ENCODE results near the gene MYOF.
"Not testable (repeated sequence)": the region's sequence is repeated elsewhere in the genome, so short reads cannot be mapped to it uniquely, and the experiment has no call there.

MYOF gene

DNA sequence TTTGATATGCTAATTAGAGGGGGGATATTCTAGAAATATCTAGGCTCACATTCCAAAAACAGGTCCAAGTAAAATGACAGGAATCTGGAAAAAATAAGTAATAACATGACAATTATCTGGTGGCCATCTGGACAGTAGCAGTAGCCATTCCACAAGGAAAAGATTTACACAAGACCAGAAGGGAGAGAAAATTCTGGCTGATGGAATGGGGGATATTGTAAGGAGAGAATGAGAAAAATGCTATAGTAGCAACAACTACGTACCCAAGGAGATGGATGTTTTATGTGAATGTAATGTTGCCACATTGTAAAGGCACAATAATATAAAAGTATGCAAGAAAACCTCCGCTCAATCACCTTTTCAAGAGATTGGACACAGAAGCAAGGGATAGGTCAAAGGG is 5.4 kb downstream of the MYOF start:
- DNase-seq (ENCODE audit: low read depth, low spot score) = no peak

DNA sequence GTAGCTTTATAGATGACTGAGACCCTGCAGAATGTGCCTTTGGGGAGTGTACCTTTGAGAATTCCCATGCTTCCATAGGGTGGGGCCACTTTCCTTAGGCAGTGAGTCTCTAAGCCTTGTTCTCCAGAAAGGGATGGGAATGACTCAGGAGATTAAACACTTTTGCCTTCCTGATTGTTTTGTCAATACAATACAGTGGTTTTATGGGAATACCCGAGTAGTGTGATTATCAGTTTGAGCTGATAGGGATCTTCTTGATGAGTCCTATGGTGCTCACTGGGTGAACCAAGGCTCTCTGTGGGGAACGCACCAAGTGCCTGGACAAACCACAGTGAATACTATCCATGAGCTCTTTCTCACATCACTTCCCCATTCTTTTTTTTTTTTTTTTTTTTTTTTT is 6.3 kb downstream of the MYOF start:
- DNase-seq (ENCODE audit: low read depth, low spot score) = no peak

DNA sequence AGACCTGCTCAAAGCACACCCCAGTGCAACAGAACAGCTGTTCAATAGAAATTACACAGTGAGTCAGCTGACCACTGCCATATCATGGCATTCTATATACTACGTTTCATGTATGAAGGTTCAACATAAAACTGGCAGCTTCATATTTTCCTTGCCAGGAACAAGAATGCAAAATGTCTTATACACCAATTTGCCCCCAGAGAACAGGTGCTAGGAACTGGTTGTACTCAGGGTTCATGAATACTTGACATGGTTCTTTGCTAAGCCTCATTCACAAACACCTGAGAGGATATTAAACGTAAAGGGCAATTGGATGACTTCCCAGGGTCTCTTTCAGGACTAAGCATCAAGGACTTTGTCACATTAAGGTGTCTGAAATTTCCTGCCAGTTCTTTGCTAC is 6.9 kb downstream of the MYOF start:
- DNase-seq (ENCODE audit: low read depth, low spot score) = no peak

DNA sequence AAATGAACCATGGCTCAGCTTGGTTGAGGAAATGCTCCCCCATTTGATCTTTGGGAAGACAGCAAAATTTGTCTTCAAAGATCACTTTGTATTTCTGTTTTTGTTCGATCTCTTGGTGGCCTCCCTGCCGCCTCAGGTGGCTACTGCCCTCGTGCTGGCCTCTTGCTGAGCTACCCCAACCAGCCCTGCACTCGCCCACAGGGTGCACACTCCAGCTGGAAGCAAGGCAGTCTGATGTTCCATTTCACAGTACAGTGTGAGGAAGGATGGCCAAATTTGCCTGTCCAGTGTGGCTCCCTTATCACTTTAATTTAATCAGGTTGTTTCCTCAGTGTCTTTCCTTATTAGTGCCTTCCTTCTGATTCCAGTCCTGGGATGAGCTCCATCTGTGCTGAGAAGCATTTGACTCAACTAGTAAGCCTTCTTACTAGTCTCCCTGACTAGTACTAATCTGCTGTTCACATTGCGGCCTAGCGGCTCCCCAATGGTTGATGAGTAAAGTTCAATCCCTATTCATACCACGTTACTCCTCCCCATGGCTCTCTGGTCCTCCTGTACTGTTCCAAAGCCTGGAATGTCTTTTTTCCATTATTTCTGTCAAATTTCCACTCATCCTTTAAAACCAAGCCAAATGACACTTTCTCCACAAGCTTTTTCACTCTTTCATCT is 8.2 kb downstream of the MYOF start:
- DNase-seq (ENCODE audit: low read depth, low spot score) = no peak

DNA sequence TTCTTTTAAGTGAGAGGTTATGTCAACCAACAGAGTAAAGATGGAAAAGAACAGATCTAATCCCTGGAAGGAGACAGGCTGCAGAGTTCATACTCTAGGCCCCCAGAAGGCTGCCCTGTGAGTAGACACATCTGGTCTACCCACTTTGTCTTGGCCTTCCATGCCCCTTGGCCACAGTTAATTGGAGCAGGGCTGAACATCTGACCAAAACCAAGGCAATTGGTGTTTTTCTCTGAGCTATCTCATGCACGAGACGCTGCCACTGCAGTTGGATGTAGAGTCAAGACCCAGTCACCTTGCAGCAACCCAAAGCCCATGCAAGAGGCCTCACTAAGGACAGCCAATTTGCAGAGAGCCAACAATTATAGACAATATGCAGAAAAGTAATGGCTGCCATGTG is 9.0 kb downstream of the MYOF start:
- DNase-seq (ENCODE audit: low read depth, low spot score) = no peak

DNA sequence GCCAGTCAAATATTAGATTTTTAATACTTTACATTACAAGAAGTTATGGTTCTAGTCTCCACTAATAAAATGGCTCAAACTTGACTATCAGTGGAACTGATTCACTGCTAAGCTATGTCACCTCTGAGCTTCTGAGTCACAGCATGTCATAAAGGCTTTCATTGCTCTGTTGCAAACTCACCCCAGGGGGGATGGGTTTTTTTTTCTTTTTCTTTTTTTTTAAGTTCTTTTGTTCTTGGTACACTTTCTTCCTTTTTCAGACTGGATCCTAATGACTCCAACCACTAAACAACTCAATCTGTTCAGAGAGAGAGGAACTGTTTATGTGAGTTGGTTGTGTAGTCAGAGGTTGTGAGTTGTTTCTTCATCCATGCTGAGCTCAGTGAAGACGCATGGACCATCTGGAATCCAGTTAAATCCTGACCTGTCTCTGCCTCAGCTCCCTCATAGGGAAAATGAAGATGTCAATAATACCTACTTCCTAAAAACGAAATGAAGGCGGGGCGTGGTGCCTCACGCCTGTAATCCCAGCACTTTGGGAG is 11.0 kb downstream of the MYOF start:
- DNase-seq (ENCODE audit: low read depth, low spot score) = no peak

DNA sequence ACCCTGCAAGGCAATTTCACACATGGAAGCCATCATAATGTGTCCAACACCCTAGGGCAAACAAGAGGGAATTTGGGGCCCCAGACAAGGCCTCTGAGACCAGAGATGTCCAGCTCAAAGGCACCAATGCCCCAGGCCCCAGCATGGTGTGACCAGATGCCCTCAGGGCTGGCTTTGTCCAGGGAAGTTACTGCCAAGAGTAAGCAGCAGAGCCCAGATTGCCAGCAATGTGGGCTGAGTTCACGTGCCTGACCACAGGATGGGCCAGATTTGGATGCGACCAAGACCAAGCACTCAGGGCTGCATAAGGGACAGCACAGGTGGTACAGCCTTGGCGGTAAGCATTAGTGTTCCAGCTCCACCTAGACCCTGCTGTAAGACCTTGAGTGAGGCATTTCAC is 12.7 kb downstream of the MYOF start:
- DNase-seq (ENCODE audit: low read depth, low spot score) = no peak

DNA sequence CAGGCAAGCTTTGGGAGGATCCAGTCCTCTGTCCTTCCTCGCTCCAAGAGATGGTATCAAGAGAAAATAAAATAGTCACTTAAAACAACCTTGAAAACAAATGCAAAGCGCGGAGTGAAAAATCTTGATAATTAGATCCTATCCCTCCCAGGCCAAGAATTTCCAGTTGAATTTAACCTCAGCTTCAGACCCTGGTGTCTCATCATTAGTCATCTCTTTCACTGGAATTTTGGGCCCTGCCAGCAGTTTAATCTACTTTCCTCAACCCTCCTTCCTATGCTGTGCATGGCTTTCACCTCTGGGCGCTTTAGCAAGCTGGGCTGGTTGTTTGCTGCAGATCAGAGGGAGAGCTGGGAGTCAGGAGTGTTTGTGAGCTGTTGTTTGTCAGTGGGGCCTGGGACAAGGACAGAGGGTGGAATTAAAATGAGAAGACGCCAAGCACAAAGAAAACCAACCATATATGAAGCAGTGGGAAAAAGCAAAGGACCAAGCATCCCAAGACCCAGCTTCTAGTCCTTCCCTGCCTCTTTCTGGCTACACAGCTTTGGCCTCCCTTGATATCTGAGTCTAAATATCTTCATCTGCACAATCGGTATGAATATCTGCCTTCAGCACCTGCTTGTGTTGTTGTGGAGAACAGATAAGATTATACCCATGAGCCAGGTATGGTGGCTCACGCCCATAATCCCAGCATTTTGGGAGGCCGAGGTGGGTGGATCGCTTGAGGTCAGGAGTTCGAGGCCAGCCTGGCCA is 13.5 kb downstream of the MYOF start:
- no peak for DNase-seq (ENCODE audit: low read depth, low spot score)

DNA sequence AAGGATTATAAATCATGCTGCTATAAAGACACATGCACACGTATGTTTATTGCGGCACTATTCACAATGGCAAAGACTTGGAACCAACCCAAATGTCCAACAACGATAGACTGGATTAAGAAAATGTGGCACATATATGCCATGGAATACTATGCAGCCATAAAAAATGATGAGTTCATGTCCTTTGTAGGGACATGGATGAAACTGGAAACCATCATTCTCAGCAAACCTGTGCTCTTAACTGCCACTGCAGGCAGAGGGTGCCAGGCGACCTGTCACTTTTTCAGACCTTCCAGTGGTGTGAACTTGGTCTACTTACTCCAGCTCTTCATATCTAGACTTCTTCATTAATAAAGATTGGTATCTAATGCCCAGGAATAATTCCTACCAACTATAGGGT is 14.5 kb downstream of the MYOF start:
- not testable (repeated sequence) for DNase-seq (ENCODE audit: low read depth, low spot score)

DNA sequence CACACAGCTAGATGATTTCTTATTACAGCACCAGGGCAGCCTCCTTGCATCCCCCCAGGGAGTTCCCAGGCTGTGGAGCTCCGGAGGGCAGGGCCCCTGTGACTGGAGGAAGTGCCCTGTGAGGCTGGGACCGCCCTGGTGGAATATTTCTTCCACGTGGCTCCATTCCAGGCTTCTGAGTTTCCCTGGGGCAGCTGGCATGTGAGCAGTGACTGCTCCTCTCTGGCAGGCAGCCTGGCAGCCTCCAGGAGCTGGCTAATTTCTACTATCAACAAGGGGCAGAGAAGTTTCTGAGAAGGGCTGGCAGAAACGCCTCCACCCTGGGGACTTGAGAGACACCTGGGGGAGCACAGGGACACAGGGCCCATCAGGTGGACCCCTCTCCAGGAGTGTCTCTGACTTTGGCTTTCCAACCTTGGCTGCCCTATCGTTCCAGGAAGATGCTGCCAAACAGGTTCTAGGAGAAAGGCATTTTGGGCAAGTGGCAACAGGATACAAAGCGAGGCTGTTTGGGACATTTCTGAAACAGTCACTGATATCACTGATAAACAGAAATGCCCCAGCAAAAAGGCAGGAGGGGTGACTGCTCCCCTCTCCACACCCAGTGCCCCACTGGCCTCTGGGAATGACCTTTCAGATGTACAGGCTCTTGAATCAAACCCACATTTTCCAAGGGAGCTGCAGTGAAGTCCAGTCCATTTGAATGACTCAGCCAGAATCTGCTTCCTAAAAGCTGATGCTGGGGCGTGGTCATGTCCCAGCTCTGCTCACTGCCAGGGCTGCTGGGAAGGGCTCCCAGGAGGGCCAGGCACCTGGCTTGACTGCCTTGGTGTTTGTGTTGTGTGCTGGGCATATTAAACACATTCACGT is 16.1 kb downstream of the MYOF start:
- DNase-seq (ENCODE audit: low read depth, low spot score) = no peak

DNA sequence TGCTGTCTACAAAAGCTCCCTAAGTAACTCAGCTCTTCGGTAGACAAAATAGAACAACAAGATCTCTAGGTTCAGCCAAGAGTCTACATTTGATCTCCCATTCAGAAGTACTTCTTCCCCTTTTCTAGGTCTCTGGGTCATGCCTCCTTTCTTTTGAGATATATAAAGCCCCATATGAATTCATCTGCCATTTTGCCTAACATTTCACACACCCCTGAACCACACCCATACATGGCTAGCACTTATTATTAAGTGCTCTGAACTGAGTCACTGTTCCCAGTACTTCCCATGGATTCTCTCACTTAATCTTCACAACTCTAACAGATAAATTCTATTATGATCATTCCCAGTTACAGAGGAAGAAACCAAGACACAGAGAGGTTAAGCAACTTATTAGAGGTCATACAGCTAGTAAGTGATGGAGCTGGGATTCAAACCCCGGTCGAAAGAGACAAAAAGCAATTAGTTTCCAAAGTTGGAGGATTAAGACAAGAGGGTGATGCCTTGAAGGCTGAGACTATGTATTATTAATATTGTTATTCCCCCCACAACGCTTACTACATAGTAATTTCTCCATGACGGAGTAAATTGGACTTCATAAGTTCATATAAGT is 17.3 kb downstream of the MYOF start:
- no peak for DNase-seq (ENCODE audit: low read depth, low spot score)

DNA sequence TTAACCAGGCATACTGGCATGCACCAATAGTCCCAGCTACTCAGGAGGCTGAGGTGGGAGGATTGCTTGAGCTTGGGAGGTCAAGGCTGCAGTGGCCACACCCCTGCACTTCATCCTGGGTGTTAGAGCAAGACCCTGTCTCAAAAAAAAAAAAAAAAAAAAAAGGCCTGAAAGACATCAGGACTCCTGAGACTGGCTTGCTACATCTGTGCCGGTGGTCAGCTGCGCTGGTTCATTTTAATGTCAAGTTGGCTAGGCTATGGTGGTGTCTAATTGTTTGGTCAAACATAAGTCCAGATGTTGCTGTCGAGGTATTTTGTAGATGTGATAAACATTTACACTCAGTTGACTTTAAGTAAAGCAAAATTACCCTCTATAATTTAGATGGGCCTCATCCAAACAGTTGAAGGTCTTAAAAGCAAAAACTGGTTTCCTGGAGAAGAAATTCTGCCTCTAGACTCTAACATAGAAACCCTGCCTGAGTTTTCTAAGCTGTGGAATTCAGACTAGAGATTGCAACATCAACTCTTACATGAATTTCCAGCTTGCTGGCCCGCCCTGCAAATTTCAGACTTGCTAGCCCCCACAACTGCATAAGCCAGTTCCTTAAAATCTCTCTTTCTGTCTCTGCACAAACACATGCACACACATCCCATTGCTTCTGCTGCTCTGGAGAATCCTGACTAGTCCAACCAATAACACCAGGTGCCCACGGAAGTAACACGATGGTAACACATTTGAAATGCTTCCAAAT is 18.2 kb downstream of the MYOF start:
- no peak for DNase-seq (ENCODE audit: low read depth, low spot score)

DNA sequence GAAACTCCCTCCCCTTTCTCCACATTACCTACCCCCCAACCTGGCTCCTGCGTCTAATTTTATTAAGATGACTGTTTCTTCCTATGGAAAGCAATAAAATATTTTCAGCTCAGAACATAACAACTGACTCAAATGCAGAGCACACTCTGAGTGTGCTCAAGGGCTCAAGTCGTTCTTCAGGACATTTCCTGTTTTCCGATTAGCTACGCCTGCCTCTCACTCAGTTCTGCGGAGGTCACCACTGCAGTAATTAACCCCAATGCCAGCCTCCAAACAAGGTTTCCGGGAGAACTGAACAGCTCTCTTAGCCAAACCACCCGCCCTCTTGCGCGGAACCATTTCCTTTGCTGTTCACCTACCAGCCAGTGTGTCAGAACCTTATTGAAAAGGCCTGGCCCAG is 19.3 kb downstream of the MYOF start:
- no peak for DNase-seq (ENCODE audit: low read depth, low spot score)

DNA sequence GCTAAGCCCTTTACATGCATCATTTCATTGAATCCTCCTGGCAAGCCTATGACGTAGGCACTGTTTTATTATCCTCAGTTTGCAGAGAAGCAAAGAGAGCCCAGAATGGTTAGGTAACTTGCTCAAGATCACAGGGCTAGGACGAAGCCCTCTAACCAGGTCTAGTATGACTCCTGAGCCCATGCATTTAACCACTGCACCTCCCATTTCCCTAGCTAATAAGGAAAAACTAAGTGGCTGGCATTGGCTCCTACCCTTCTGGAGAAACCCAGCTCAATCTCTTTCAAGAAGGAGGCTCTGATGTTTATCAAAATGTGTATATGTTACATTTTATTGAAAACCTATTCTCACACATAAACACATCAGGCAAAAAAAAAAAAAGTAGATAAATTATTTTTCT is 19.8 kb downstream of the MYOF start:
- no peak for DNase-seq (ENCODE audit: low read depth, low spot score)

DNA sequence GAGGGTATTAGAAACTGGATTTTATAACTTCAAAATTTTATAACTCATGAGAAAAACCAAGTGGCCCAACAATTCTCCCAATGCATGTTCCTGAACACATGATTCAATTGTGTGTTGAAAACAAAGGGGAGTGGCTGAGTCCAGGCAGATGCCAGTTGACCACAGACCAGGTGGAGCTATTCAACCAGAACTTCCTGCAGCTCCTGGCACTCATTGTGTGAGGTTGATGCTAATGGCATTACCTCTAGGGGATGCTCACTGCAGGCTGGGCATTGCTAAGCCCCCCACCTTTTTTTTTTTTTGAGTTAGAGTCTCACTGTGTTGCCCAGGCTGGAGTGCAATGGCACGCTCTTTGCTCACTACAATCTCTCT is 20.3 kb downstream of the MYOF start:
- no peak for DNase-seq (ENCODE audit: low read depth, low spot score)

DNA sequence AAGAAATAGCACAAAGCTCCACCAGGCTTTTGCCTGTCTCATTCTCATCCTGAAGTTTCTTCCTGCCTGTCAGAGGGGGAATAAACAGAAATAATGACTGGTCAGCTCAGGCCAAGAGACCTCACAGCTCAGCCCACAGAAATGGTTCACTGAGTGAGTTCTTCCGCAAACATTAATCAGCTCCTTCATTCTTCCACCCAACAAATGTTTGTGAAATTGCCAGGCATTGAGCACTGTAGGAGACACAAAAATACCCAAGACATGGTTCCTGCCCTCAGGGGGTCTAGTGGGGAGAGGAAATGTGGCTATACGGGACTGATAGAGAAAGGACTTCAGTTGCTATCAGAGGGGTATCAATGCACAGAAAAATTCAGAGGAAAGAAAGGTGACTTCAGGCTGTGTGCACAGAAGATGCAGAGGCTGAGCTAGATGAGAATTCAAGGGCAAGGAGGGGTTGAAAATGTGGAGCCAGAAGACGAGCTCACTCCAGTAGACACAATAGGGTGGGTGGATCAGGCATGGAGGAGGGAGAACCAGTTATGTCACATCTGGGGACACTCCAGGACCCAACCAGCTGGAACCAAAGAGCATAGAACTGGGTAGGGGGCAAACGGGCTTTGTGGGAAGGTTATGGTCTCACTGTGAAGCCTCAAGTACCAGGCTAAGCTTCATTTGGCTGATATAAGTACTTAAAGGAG is 20.9 kb downstream of the MYOF start:
- no peak for DNase-seq (ENCODE audit: low read depth, low spot score)

DNA sequence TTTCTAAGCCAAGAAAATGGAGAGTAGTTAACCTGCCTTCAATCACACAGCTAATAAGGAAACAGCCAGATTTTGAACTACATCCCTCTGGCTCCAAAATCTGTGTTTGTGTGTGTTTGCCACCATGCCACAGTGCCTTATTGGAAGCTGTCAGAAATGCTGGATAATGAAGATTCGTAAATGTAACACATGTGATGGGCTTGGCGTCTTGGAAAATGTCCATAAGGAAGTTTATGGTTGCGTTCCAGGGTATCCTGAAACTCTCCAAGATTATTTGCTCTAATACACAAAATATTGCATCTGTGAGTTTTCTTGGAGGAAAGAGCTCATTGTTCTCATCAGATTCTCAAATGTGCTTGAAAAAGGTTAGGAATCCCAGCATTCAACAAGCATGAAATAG is 22.7 kb downstream of the MYOF start:
- DNase-seq (ENCODE audit: low read depth, low spot score) = no peak

DNA sequence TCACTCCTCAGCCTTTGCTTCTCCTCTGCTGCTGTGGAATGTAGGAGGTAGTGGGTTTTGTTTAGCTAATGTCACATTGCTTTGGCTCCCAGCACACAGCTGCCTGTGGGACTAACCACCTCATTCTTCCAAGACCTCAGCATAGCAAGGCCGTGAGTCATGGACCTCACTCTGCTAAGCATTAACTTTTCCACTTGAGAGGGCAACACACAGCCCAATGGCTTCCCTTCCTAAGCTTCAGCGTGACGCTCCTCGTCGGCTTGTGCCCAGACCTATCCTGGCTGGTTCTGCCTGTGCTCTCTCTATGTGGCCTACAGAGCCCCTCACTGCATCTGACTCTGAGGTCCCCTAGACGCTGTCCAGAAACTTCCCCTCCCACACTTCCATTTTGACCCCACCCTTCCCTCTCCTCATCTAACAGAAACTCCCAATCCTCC is 23.3 kb downstream of the MYOF start:
- DNase-seq (ENCODE audit: low read depth, low spot score) = no peak

DNA sequence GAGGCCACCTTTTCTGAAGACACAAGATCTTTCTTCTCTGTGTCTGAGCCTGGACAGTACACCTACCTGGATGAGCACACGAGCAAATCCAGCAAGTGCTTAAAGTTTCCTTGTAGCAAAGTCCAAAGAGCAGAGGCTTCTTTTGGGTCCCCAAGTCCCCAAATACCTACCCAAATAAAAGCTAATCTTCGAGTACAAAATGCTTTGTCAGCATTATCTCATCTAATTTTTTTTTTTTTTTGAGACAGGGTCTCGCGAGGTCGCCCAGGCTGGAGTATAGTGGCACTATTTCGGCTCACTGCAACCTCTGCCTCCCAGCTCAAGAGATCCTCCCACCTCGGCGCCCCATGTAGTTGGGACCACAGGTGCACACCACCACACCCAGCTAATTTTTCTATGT is 24.6 kb downstream of the MYOF start:
- no peak for DNase-seq (ENCODE audit: low read depth, low spot score)

DNA sequence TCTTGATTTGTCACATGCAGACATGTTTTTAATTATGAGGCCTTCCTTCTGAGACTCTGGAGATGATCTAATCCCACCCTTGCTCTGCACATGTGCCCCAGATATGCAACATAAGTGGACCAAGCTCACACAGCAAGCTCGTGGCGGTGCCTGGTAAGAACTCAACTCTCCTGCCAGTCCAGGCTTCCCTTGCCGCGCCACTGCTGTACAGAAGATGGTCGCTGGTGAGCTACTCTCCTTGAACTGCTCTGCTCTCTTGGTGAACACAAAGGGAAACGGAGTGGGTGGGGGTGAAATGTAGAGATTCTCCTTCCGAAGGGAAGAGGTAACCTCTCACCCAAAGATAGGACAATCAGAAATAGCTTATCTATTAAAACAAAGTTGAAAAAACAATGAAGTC is 25.7 kb downstream of the MYOF start:
- no peak for DNase-seq (ENCODE audit: low read depth, low spot score)

DNA sequence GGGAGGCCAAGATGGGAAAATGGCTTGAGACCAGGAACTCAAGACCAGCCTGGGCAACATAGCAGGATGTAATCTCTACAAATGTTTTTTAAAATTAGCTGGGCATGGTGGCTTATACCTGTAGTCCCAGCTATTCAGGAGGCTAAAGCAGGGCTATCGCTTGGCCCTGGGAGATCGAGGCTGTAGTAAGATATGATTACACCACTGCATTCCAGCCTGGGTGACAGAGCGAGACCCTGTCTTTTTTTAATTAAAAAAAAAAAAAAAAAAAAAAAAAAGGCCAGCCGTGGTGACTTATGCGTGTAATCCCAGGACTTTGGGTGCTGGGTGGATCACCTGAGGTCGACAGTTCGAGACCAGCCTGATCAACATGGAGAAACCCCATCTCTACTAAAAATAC is 27.4 kb downstream of the MYOF start:
- no peak for DNase-seq (ENCODE audit: low read depth, low spot score)

Measured in activated CD4-positive, CD25-positive, alpha-beta regulatory T cell treated with anti-CD3 and anti-CD28 coated beads, Interleukin-2, amount 50 U/mL, for 16 hours (primary cell).